Astrocyte (in vitro differentiated cells and primary cell): ENCODE data around the gene LGR4. TPM values are rescaled to one million over a fixed set of nuclear protein-coding genes. Genes with fewer than 3 reads are reported as not detected.
"Not testable (repeated sequence)": the region's sequence is repeated elsewhere in the genome, so short reads cannot be mapped to it uniquely, and the experiment has no call there.

ENCODE experiments used
- DNase-seq: peaks from one replicate; pipeline ENCODE4 v3.0.0-alpha.2; 2010; ENCODE audit warnings: low read depth
- FAIRE-seq: peaks from 2 replicates; lab custom pipeline; 2011; peaks lifted over from hg19 to GRCh38; lab: Jason Lieb, UNC
- H2AFZ ChIP-seq: 2 replicates; pipeline ENCODE4 v1.6.0; 2012; ENCODE audit warnings: low read depth, low read length, inconsistent platforms
- H3K27ac ChIP-seq: 2 replicates; pipeline ENCODE4 v1.5.1; 2011; ENCODE audit warnings: low read depth, low read length, inconsistent platforms
- H3K27me3 ChIP-seq: 2 replicates; pipeline ENCODE4 v1.6.0; 2011; ENCODE audit warnings: low read length, inconsistent platforms; ENCODE audit not compliant: insufficient read depth
- H3K36me3 ChIP-seq: 2 replicates; pipeline ENCODE4 v1.5.1; 2011; ENCODE audit warnings: low read length, inconsistent platforms; ENCODE audit not compliant: insufficient read depth
- H3K4me1 ChIP-seq: 2 replicates; pipeline ENCODE4 v1.5.1; 2011; ENCODE audit warnings: low read length, inconsistent platforms; ENCODE audit not compliant: insufficient read depth
- H3K4me2 ChIP-seq: 2 replicates; pipeline ENCODE4 v1.6.0; 2012; ENCODE audit warnings: low read length, inconsistent platforms
- H3K4me3 ChIP-seq: 2 replicates; pipeline ENCODE4 v1.5.1; 2011; ENCODE audit warnings: low read depth, mild to moderate bottlenecking, low read length, inconsistent platforms; ENCODE audit not compliant: insufficient read depth
- H3K79me2 ChIP-seq: 2 replicates; pipeline ENCODE4 v1.6.0; 2012; ENCODE audit warnings: mild to moderate bottlenecking, low read length, inconsistent platforms; ENCODE audit not compliant: insufficient read depth
- H3K9ac ChIP-seq: 2 replicates; pipeline ENCODE4 v1.6.0; 2012; ENCODE audit warnings: mild to moderate bottlenecking, low read length, inconsistent platforms
- H3K9me3 ChIP-seq: 2 replicates; pipeline ENCODE4 v1.5.1; 2012; ENCODE audit warnings: low read depth, mild to moderate bottlenecking, low read length, inconsistent platforms; ENCODE audit not compliant: insufficient read depth
- H4K20me1 ChIP-seq: 2 replicates; pipeline ENCODE4 v1.6.0; 2012; ENCODE audit warnings: low read length, inconsistent platforms; ENCODE audit not compliant: insufficient read depth
- H3K27ac Mint-ChIP-seq: one replicate; pipeline ENCODE4 v1.8.0; 2021; ENCODE audit warnings: mild to moderate bottlenecking, mixed read lengths; ENCODE audit not compliant: unreplicated experiment
- H3K27me3 Mint-ChIP-seq: one replicate; pipeline ENCODE4 v1.8.0; 2021; ENCODE audit warnings: low read depth, mixed read lengths; ENCODE audit not compliant: unreplicated experiment
- H3K36me3 Mint-ChIP-seq: one replicate; pipeline ENCODE4 v1.8.0; 2021; ENCODE audit warnings: low read depth, mixed read lengths; ENCODE audit not compliant: unreplicated experiment
- H3K4me1 Mint-ChIP-seq: one replicate; pipeline ENCODE4 v1.8.0; 2021; ENCODE audit warnings: low read depth, mixed read lengths; ENCODE audit not compliant: unreplicated experiment
- H3K4me3 Mint-ChIP-seq: one replicate; pipeline ENCODE4 v1.8.0; 2021; ENCODE audit warnings: mild to moderate bottlenecking, moderate library complexity, mixed read lengths; ENCODE audit not compliant: unreplicated experiment
- H3K9me3 Mint-ChIP-seq: one replicate; pipeline ENCODE4 v1.8.0; 2021; ENCODE audit warnings: mild to moderate bottlenecking, mixed read lengths; ENCODE audit not compliant: unreplicated experiment
- EZH2 ChIP-seq: IDR thresholded peaks from 2 replicates; pipeline ENCODE4 v1.6.1; 2012; ENCODE audit warnings: mild to moderate bottlenecking, low read length, inconsistent platforms; ENCODE audit not compliant: insufficient read depth
- total RNA-seq: library from RNA; stranded (reverse); gene quantifications from 2 replicates; pipeline ENCODE4 v1.2.1, GENCODE V29; 2021
- TF ChIP-seq, protein P1 (sequence below): IDR thresholded peaks from 2 replicates; pipeline ENCODE4 v1.5.1; 2011; ENCODE audit warnings: low read depth, mild to moderate bottlenecking, inconsistent platforms, low read length, moderate library complexity; ENCODE audit not compliant: insufficient read depth

LGR4 gene
- total RNA-seq, 1 donor from 2014 or later = 50.0 TPM

DNA sequence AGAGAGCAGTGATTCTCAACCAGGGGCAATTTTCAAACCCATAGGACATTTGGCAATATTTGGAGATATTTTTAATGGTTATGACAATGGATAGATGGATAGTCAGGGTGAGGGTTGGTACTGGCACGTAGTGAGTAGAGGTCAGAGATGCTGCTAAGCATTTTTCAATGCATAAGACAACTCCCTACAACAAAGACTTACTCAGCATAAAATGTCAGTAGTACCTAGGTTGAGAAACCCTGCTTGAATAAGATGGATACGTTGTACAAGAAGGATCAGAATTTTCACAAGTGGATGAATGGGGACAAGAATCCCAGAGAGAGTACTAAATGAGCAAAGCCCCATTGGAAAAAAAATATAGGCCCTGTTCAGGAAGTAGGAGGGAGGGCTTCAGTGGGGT, 45.9 kb upstream of the LGR4 start:
- Histone ChIP-seq H3K79me2 (no peaks in the 10 kb centered on the region), H3K9ac (no peak overlapping the region), H3K4me1 (peaks cover 3% of the 10 kb centered on the region), H3K4me2 (no peak overlapping the region), H3K27me3 (no peaks in the 10 kb centered on the region), H3K4me3 (no peak overlapping the region), H4K20me1 (no peaks in the 10 kb centered on the region), H3K27ac (no peak overlapping the region), H2AFZ (no peak overlapping the region), H3K9me3 (peaks cover 3% of the 10 kb centered on the region), H3K36me3 (no peaks in the 10 kb centered on the region)
- no peaks in the 10 kb centered on the region for H3K27me3 Mint-ChIP-seq
- H3K9me3 Mint-ChIP-seq = peaks cover 4% of the 10 kb centered on the region
- no peak for FAIRE-seq
- H3K4me3 Mint-ChIP-seq = no peak overlapping the region
- TF ChIP-seq, protein P1, sequence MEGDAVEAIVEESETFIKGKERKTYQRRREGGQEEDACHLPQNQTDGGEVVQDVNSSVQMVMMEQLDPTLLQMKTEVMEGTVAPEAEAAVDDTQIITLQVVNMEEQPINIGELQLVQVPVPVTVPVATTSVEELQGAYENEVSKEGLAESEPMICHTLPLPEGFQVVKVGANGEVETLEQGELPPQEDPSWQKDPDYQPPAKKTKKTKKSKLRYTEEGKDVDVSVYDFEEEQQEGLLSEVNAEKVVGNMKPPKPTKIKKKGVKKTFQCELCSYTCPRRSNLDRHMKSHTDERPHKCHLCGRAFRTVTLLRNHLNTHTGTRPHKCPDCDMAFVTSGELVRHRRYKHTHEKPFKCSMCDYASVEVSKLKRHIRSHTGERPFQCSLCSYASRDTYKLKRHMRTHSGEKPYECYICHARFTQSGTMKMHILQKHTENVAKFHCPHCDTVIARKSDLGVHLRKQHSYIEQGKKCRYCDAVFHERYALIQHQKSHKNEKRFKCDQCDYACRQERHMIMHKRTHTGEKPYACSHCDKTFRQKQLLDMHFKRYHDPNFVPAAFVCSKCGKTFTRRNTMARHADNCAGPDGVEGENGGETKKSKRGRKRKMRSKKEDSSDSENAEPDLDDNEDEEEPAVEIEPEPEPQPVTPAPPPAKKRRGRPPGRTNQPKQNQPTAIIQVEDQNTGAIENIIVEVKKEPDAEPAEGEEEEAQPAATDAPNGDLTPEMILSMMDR = no peak
- TF ChIP-seq EZH2 = no peak
- no peak for DNase-seq
- H3K27ac Mint-ChIP-seq = no peak overlapping the region
- no peaks in the 10 kb centered on the region for H3K36me3 Mint-ChIP-seq
- H3K4me1 Mint-ChIP-seq = peaks cover 2% of the 10 kb centered on the region

DNA sequence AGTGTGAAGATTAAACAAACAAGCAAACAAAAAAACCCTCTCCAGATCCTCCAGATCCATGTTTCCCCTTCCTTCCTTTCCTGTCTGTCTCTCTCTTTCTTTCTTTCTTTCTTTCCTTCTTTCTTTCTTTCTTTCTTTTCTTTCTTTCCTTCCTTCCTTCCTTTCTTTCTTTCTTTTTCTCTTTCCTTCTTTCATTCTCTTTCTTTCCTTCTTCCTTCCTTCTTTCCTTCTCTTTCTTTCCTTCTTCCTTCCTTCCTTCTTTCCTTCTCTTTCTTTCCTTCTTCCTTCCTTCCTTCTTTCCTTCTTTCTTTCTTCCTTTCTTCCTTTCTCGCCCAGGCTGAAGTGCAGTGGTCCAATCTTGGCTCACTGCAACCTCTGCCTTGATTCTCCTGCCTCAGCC, 44.9 kb upstream of the LGR4 start:
- H4K20me1 ChIP-seq, H3K9me3 ChIP-seq, H3K36me3 Mint-ChIP-seq, H3K4me2 ChIP-seq, DNase-seq, H2AFZ ChIP-seq, H3K4me3 ChIP-seq, H3K4me1 ChIP-seq, H3K27me3 ChIP-seq, H3K9me3 Mint-ChIP-seq, H3K27ac ChIP-seq, H3K79me2 ChIP-seq, H3K4me3 Mint-ChIP-seq, H3K27ac Mint-ChIP-seq, H3K27me3 Mint-ChIP-seq, FAIRE-seq, H3K4me1 Mint-ChIP-seq, H3K9ac ChIP-seq, H3K36me3 ChIP-seq: not testable (repeated sequence)

GRCh38 chr11:27514558-27514957, 42.0 kb upstream of the LGR4 start:
- peaks cover 4% of the 10 kb centered on the region for H3K9me3 Mint-ChIP-seq
- H3K4me3 ChIP-seq = no peak overlapping the region
- FAIRE-seq (peak; percentile 47), DNase-seq (peak; percentile 94)
- H3K4me2 ChIP-seq = peak overlapping the region; percentile 28
- H4K20me1 ChIP-seq = no peaks in the 10 kb centered on the region
- no peak overlapping the region for H3K9ac ChIP-seq
- H2AFZ ChIP-seq = no peak overlapping the region
- peak overlapping the region; percentile 35 for H3K27ac ChIP-seq
- no peaks in the 10 kb centered on the region for H3K4me1 Mint-ChIP-seq
- no peak overlapping the region for H3K4me3 Mint-ChIP-seq
- H3K4me1 ChIP-seq = peaks cover 3% of the 10 kb centered on the region
- no peaks in the 10 kb centered on the region for H3K27me3 ChIP-seq
- no peaks in the 10 kb centered on the region for H3K27me3 Mint-ChIP-seq
- no peak overlapping the region for H3K27ac Mint-ChIP-seq
- no peaks in the 10 kb centered on the region for H3K36me3 ChIP-seq
- no peaks in the 10 kb centered on the region for H3K79me2 ChIP-seq
- no peaks in the 10 kb centered on the region for H3K36me3 Mint-ChIP-seq
- TF ChIP-seq, protein P1 = no peak
- TF ChIP-seq EZH2 = no peak
- H3K9me3 ChIP-seq = peaks cover 3% of the 10 kb centered on the region
